GM19099 (cell line): ENCODE data around the gene CDCA8.

Experiments
- POLR2A ChIP-seq: IDR thresholded peaks from 3 replicates; pipeline ENCODE4 v1.6.1; 2011; ENCODE audit warnings: low read depth; ENCODE audit not compliant: insufficient read length; ENCODE audit errors: extremely low read depth

The CDCA8 gene

GRCh38 chr1:37732111-37732780 is 39.9 kb downstream of the CDCA8 start:
- TF ChIP-seq POLR2A = no peak

- TF ChIP-seq POLR2A = no peak
Measured at GRCh38 chr1:37734629-37735591, 42.6 kb downstream of the CDCA8 start.

GRCh38 chr1:37739222-37739621 is 46.9 kb downstream of the CDCA8 start:
- no peak for TF ChIP-seq POLR2A

GRCh38 chr1:37741130-37741529 is 48.8 kb downstream of the CDCA8 start:
- no peak for TF ChIP-seq POLR2A

GRCh38 chr1:37741662-37742061 is 49.3 kb downstream of the CDCA8 start:
- TF ChIP-seq POLR2A = no peak

GRCh38 chr1:37746806-37747205 is 54.5 kb downstream of the CDCA8 start:
- TF ChIP-seq POLR2A = no peak

- no peak for TF ChIP-seq POLR2A
Measured at GRCh38 chr1:37748565-37748964, 56.2 kb downstream of the CDCA8 start.

GRCh38 chr1:37752213-37752582 is 59.9 kb downstream of the CDCA8 start:
- TF ChIP-seq POLR2A = no peak

GRCh38 chr1:37752583-37753471 is 60.5 kb downstream of the CDCA8 start:
- TF ChIP-seq POLR2A = no peak

- TF ChIP-seq POLR2A = no peak
Measured at GRCh38 chr1:37753473-37754321, 61.4 kb downstream of the CDCA8 start.

- no peak for TF ChIP-seq POLR2A
Measured at GRCh38 chr1:37755290-37755689, 63.0 kb downstream of the CDCA8 start.

GRCh38 chr1:37755951-37756560 is 63.7 kb downstream of the CDCA8 start:
- TF ChIP-seq POLR2A = no peak
